Measurements from ENCODE around the gene CD69.
"Not testable (repeated sequence)": the region's sequence is repeated elsewhere in the genome, so short reads cannot be mapped to it uniquely, and the experiment has no call there.

Gene CD69

GRCh38 chr12:9719790-9720189 is 40.9 kb downstream of the CD69 start:
- no peak for DNase-seq (ENCODE audit: low read depth, low spot score)

GRCh38 chr12:9718968-9719367 is 41.7 kb downstream of the CD69 start:
- no peak for DNase-seq (ENCODE audit: low read depth, low spot score)

GRCh38 chr12:9717070-9717925 is 43.4 kb downstream of the CD69 start:
- DNase-seq (ENCODE audit: low read depth, low spot score): no peak

- not testable (repeated sequence) for DNase-seq (ENCODE audit: low read depth, low spot score)
These were observed 47.6 kb downstream of the CD69 start for GRCh38 chr12:9713032-9713558.

- DNase-seq (ENCODE audit: low read depth, low spot score): no peak
These were observed 49.0 kb downstream of the CD69 start for GRCh38 chr12:9711664-9712063.

- no peak for DNase-seq (ENCODE audit: low read depth, low spot score)
These were observed 49.9 kb downstream of the CD69 start for GRCh38 chr12:9710584-9711375.

GRCh38 chr12:9708853-9709252 is 51.8 kb downstream of the CD69 start:
- no peak for DNase-seq (ENCODE audit: low read depth, low spot score)

GRCh38 chr12:9707864-9708808 is 52.6 kb downstream of the CD69 start:
- DNase-seq (ENCODE audit: low read depth, low spot score): peak; percentile 28

- no peak for DNase-seq (ENCODE audit: low read depth, low spot score)
These were observed 53.3 kb downstream of the CD69 start for GRCh38 chr12:9707356-9707755.

GRCh38 chr12:9706086-9706685 is 54.5 kb downstream of the CD69 start:
- DNase-seq (ENCODE audit: low read depth, low spot score): no peak

GRCh38 chr12:9704561-9704960 is 56.1 kb downstream of the CD69 start:
- not testable (repeated sequence) for DNase-seq (ENCODE audit: low read depth, low spot score)
